GM18907 (cell line): ENCODE measurements around the gene PPP1R36.
"Not testable (repeated sequence)": the region's sequence is repeated elsewhere in the genome, so short reads cannot be mapped to it uniquely, and the experiment has no call there.

Experiments used
- ATAC-seq: cut with Tn5 transposase; IDR thresholded peaks from one replicate; pipeline ENCODE4 v1.9.1; 2021; ENCODE audit warnings: mild to moderate bottlenecking, moderate library complexity; ENCODE audit not compliant: unreplicated experiment

The PPP1R36 gene

GRCh38 chr14:64610049-64610746, 60.4 kb downstream of the PPP1R36 start:
- no peak for ATAC-seq

GRCh38 chr14:64611358-64612020, 61.7 kb downstream of the PPP1R36 start:
- ATAC-seq: no peak

- ATAC-seq: no peak
These were observed 62.2 kb downstream of the PPP1R36 start for GRCh38 chr14:64612021-64612380.

- no peak for ATAC-seq
These were observed 63.4 kb downstream of the PPP1R36 start for GRCh38 chr14:64612971-64613666.

GRCh38 chr14:64614166-64614565, 64.4 kb downstream of the PPP1R36 start:
- no peak for ATAC-seq

GRCh38 chr14:64614805-64615391, 65.1 kb downstream of the PPP1R36 start:
- no peak for ATAC-seq

GRCh38 chr14:64617872-64618408, 68.2 kb downstream of the PPP1R36 start:
- not testable (repeated sequence) for ATAC-seq

- ATAC-seq: no peak
These were observed 71.1 kb downstream of the PPP1R36 start for GRCh38 chr14:64620910-64621309.

GRCh38 chr14:64623554-64624165, 73.9 kb downstream of the PPP1R36 start:
- no peak for ATAC-seq

- no peak for ATAC-seq
These were observed 75.8 kb downstream of the PPP1R36 start for GRCh38 chr14:64625386-64626232.

GRCh38 chr14:64628940-64629408, 79.2 kb downstream of the PPP1R36 start:
- no peak for ATAC-seq

- no peak for ATAC-seq
These were observed 81.0 kb downstream of the PPP1R36 start for GRCh38 chr14:64630778-64631177.

GRCh38 chr14:64631222-64631621, 81.5 kb downstream of the PPP1R36 start:
- not testable (repeated sequence) for ATAC-seq

GRCh38 chr14:64632056-64632455, 82.3 kb downstream of the PPP1R36 start:
- no peak for ATAC-seq

GRCh38 chr14:64634558-64634957, 84.8 kb downstream of the PPP1R36 start:
- ATAC-seq: no peak

GRCh38 chr14:64636208-64636979, 86.6 kb downstream of the PPP1R36 start:
- ATAC-seq: peak; percentile 67

GRCh38 chr14:64636980-64637429, 87.2 kb downstream of the PPP1R36 start:
- no peak for ATAC-seq

- no peak for ATAC-seq
These were observed 88.1 kb downstream of the PPP1R36 start for GRCh38 chr14:64637735-64638473.
